VCaP (cell line): ENCODE results near the gene FCRL2.

ENCODE experiments used
- H3K27ac ChIP-seq: fragments of 450-650 bp; 2 replicates; pipeline ENCODE4 v1.5.1; 2017
- TF ChIP-seq, protein P1 (sequence below): fragments of 450-650 bp; conservative IDR thresholded peaks from 2 replicates; pipeline ENCODE4 v1.5.1; 2017; ENCODE audit warnings: mild to moderate bottlenecking, moderate library complexity

Gene FCRL2

DNA sequence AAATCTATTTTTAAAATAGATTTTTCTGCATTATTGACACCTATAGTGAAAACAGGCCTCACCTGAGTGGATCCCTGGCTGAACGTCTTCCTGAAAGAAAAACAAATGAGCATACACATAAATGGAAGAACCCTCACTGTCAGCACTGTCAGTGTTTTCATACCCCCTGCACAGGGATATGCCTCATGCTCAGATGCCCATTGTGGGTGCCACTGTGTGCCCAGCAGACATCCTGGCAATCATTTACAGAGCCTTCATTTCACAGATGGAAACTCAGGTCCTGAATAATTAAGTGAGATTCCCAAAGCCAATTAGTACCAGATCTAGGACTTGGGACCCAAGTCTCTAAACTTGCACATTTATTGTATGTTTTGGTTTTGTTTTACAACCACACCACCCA, 23.1 kb upstream of the FCRL2 start:
- no peak overlapping the region for H3K27ac ChIP-seq
- TF ChIP-seq, protein P1, sequence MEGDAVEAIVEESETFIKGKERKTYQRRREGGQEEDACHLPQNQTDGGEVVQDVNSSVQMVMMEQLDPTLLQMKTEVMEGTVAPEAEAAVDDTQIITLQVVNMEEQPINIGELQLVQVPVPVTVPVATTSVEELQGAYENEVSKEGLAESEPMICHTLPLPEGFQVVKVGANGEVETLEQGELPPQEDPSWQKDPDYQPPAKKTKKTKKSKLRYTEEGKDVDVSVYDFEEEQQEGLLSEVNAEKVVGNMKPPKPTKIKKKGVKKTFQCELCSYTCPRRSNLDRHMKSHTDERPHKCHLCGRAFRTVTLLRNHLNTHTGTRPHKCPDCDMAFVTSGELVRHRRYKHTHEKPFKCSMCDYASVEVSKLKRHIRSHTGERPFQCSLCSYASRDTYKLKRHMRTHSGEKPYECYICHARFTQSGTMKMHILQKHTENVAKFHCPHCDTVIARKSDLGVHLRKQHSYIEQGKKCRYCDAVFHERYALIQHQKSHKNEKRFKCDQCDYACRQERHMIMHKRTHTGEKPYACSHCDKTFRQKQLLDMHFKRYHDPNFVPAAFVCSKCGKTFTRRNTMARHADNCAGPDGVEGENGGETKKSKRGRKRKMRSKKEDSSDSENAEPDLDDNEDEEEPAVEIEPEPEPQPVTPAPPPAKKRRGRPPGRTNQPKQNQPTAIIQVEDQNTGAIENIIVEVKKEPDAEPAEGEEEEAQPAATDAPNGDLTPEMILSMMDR = no peak

GRCh38 chr1:157798211-157798610, 21.3 kb upstream of the FCRL2 start:
- TF ChIP-seq, protein P1 = no peak
- no peak overlapping the region for H3K27ac ChIP-seq

- TF ChIP-seq, protein P1 = no peak
Measured at GRCh38 chr1:157785248-157785647, 8.3 kb upstream of the FCRL2 start.

GRCh38 chr1:157784801-157785200, 7.9 kb upstream of the FCRL2 start:
- H3K27ac ChIP-seq = no peak overlapping the region
- TF ChIP-seq, protein P1 = no peak

More at GRCh38 chr1:157785248-157785647, 8.3 kb upstream of the FCRL2 start:
- H3K27ac ChIP-seq = no peak overlapping the region

DNA sequence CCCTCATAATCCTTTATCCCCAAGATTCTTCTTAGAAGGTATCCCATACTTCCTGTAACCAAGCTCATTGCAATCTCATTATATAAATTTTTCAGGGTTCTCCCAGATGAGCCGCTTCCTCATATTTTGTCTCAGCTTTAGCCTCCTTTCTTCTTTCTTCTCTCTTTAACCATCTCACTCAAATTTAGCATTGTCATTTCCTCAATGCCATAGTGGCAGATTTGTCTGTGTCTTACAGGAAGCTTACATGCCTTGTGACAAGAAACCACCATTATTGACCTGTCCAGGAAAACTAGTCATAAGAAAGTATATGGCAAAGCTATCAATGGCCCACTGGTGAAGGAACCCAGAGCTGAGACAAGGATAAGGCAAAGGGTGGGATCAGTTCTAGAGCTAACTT, 6.0 kb upstream of the FCRL2 start:
- H3K27ac ChIP-seq = no peak overlapping the region

DNA sequence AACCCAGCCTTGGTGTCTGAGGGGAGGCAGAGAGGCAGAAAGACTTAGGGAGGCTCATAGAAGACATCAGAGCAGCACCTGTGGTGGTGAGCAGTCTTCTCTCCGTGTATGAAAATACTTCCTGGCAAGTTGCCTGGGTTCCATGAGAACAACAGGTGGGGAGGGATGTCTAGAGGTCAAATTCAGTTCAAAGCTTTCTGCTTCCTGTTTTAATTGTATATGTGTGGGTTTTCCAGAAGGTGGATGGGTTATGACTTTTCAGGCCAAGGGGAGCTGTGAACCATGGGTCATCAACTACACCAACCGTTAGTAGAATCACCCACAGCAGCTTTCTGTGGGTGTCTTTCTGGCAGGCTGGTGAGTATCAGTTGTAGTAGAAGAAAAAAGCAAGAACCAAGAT, 4.1 kb upstream of the FCRL2 start:
- no peak overlapping the region for H3K27ac ChIP-seq
- TF ChIP-seq, protein P1 = no peak

More for the DNA sequence above, 6.0 kb upstream of the FCRL2 start:
- TF ChIP-seq, protein P1 = no peak

GRCh38 chr1:157775101-157775870, 1.6 kb downstream of the FCRL2 start:
- TF ChIP-seq, protein P1 = no peak
- H3K27ac ChIP-seq = no peak overlapping the region
